Neural crest cell (in vitro differentiated cells): ENCODE results near the gene MRFAP1L1. TPM values are rescaled to one million over a fixed set of nuclear protein-coding genes. Genes with fewer than 3 reads are reported as not detected.
A peak's percentile ranks its signal among the peaks of the same experiment; 100 is the strongest.

Experiments
- DNase-seq: peaks from one replicate; pipeline ENCODE4 v3.0.0; 2021; ENCODE audit warnings: low read depth, mixed read lengths, low spot score
- H3K27ac Mint-ChIP-seq: one replicate; pipeline ENCODE4 v1.8.0; 2021; ENCODE audit warnings: mild to moderate bottlenecking, mixed read lengths; ENCODE audit not compliant: unreplicated experiment
- H3K27me3 Mint-ChIP-seq: 2 replicates; pipeline ENCODE4 v1.8.0; 2021; ENCODE audit warnings: low read depth, mild to moderate bottlenecking, mixed read lengths
- H3K36me3 Mint-ChIP-seq: 2 replicates; pipeline ENCODE4 v1.8.0; 2021; ENCODE audit warnings: low read depth, mild to moderate bottlenecking, mixed read lengths
- H3K4me1 Mint-ChIP-seq: 2 replicates; pipeline ENCODE4 v1.8.0; 2021; ENCODE audit warnings: mixed read lengths
- H3K4me3 Mint-ChIP-seq: one replicate; pipeline ENCODE4 v1.8.0; 2021; ENCODE audit warnings: mild to moderate bottlenecking, mixed read lengths
- H3K9me3 Mint-ChIP-seq: 2 replicates; pipeline ENCODE4 v1.8.0; 2021; ENCODE audit warnings: mixed read lengths
- total RNA-seq: library from RNA; stranded (reverse); gene quantifications from 2 replicates; pipeline ENCODE4 v1.2.1, GENCODE V29; 2021
- TF ChIP-seq, protein P1 (sequence below): fragments of 200-600 bp; sonication (generic); conservative IDR thresholded peaks from 2 replicates; pipeline ENCODE4 v1.5.0; 2021; ENCODE audit warnings: antibody characterized with exemption, mild to moderate bottlenecking

The MRFAP1L1 gene
- total RNA-seq, 1 donor from 2014 or later = 70.4 TPM

DNA sequence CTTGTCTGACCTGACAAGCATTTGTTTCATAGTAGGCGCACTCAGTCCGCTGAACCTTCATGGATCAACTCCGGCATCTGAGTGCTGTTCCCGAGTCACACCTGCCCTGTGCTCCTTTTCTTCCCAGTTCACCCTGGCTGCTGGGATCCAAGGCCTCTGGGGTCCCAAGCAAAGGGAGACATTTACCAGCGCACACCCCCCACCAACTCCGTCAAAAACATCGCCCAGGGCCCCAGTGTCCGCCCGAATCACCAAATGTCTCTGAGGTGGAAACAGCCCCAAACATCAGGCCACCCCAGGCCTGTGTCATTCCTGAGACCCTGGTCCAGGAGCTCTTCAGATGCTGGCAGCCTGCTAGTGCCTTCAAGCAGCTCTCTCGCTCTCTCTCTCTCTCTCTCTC is 11.5 kb upstream of the MRFAP1L1 start:
- Mint-ChIP-seq H3K9me3 (no peaks in the 10 kb centered on the region), H3K27me3 (peaks cover 4% of the 10 kb centered on the region), H3K4me3 (peak overlapping the region; percentile 53), H3K4me1 (peaks cover 31% of the 10 kb centered on the region), H3K36me3 (peaks cover 3% of the 10 kb centered on the region), H3K27ac (no peak overlapping the region)
- TF ChIP-seq, protein P1, sequence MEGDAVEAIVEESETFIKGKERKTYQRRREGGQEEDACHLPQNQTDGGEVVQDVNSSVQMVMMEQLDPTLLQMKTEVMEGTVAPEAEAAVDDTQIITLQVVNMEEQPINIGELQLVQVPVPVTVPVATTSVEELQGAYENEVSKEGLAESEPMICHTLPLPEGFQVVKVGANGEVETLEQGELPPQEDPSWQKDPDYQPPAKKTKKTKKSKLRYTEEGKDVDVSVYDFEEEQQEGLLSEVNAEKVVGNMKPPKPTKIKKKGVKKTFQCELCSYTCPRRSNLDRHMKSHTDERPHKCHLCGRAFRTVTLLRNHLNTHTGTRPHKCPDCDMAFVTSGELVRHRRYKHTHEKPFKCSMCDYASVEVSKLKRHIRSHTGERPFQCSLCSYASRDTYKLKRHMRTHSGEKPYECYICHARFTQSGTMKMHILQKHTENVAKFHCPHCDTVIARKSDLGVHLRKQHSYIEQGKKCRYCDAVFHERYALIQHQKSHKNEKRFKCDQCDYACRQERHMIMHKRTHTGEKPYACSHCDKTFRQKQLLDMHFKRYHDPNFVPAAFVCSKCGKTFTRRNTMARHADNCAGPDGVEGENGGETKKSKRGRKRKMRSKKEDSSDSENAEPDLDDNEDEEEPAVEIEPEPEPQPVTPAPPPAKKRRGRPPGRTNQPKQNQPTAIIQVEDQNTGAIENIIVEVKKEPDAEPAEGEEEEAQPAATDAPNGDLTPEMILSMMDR = no peak
- no peak for DNase-seq

DNA sequence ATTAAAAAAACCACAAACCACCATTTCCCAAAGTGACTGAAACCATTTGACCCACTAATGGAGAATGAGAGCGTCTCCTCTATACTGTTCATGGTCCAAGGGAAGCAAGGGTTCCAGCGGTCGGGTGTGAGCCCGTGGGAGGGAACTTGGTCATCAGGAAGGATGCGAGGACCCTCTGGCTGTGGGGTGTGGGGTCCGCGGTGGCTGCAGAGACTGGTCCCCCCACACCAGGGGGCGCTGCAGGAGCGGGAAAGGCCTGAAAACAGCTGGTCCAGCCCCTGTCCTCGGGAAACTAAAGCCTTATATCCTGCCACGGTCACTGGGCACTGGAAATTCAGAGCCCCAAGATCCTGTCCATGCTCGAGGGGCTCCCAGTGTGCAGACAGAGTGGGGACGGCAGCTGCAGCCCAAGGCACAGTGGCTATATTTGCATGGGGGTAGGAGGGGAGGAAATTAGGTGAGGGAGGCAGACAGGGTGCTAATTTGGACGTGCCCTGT is 10.6 kb upstream of the MRFAP1L1 start:
- Mint-ChIP-seq H3K9me3 (no peaks in the 10 kb centered on the region), H3K4me3 (peak overlapping the region; percentile 88), H3K36me3 (peaks cover 3% of the 10 kb centered on the region), H3K4me1 (peaks cover 36% of the 10 kb centered on the region), H3K27ac (peak overlapping the region; percentile 87), H3K27me3 (peaks cover 6% of the 10 kb centered on the region)
- DNase-seq = peak; percentile 99
- TF ChIP-seq, protein P1 = peak; percentile 99

DNA sequence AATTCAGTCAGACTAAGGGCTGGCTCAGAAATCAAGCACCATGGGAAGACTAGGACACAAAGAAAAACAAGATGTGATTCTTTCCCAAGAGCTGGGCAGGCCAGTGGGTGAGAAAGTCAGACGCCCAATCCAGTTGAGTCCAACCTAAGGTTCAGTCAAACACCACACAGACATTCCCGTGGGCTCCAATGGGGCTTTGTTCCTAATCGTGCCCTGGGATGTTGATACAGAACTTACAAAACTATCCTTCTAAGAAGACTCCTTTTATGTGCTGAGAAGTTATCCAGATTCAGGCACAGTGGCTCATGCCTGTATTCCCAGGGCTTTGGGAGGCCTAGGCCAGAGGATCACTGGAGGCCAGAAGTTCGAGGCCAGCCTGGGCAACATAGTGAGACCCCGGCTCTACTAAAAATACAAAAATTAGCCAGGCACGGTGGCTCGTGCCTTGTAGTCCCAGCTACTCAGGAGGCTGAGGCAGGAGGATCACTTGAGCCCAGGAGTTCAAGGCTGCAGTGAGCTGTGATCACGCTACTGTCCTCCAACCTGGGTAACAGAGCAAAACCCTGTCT is 10.0 kb upstream of the MRFAP1L1 start:
- no peaks in the 10 kb centered on the region for H3K9me3 Mint-ChIP-seq
- peaks cover 33% of the 10 kb centered on the region for H3K4me1 Mint-ChIP-seq
- H3K36me3 Mint-ChIP-seq = peaks cover 3% of the 10 kb centered on the region
- no peak for DNase-seq
- H3K27ac Mint-ChIP-seq = no peak overlapping the region
- TF ChIP-seq, protein P1 = no peak
- peak overlapping the region; percentile 80 for H3K4me3 Mint-ChIP-seq
- peaks cover 6% of the 10 kb centered on the region for H3K27me3 Mint-ChIP-seq

DNA sequence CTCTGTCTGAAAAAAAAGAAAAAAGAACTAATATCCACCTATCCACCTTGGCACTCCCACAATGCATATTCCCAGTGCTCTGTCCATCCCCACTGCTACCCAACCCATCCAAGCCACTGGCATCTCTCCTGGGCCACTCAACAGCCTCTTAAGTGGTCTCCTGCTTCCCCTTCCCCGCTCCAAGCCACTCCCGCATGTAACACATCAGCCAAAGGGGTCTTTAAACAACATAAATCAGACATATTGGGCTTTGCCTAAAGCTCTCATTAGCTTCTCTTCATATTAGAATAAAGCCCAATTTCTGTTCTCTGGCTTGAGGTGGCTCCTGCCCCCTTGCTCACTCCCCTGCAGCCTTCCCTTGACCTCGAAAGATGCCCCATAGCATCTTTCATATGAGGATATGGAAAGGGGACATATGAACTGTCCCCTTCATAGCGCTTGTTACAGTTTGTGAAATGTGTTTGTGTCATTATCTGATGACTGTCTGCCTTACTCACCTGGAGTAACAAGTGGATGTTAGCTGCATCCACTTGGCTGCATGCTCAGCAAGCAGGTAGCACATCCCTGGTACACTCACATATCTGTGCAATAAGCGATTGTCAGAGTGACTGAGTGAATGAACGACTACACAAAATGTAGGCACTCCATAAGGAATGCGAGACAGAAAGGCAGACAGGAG is 9.4 kb upstream of the MRFAP1L1 start:
- H3K27me3 Mint-ChIP-seq = peaks cover 12% of the 10 kb centered on the region
- TF ChIP-seq, protein P1 = no peak
- peaks cover 27% of the 10 kb centered on the region for H3K4me1 Mint-ChIP-seq
- DNase-seq = no peak
- H3K27ac Mint-ChIP-seq = no peak overlapping the region
- H3K9me3 Mint-ChIP-seq = no peaks in the 10 kb centered on the region
- H3K36me3 Mint-ChIP-seq = peaks cover 3% of the 10 kb centered on the region
- H3K4me3 Mint-ChIP-seq = peak overlapping the region; percentile 80

DNA sequence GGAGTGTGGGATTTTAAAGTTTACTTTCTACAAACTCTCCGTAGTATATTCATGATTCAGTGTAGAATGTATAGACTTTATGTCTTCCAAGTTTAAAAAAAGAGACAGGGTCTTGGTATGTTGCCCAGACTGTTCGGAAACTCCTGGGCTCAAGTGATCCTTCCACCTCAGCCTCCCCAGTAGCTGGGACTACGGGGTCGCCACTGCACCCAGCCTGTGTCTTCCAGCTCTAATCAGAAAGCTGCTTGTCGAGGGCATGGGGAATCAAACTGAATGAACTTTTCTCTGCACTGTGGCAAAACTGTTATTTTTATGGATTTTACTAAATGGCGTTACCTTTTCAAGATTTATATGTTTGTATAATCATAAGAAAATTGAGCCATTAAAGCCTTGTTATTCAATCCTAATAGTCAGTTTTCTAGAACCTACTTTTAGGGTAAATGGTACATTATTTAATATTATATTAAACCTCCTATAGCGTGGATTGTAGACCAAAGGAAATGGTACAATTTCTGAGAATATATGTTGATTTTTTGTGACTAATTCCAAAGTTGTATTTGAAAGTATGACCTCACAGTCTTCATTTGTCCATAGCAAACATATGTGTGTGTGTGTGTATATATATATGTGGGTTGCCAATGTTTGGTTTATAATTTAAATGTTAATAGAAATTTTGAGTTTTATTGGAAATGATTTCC is 7.4 kb upstream of the MRFAP1L1 start:
- peaks cover 24% of the 10 kb centered on the region for H3K27me3 Mint-ChIP-seq
- TF ChIP-seq, protein P1 = no peak
- H3K27ac Mint-ChIP-seq = peak overlapping the region; percentile 71
- no peak for DNase-seq
- peaks cover 27% of the 10 kb centered on the region for H3K4me1 Mint-ChIP-seq
- peaks cover 3% of the 10 kb centered on the region for H3K36me3 Mint-ChIP-seq
- no peaks in the 10 kb centered on the region for H3K9me3 Mint-ChIP-seq
- H3K4me3 Mint-ChIP-seq = peak overlapping the region; percentile 93
